GM18499 (cell line): ENCODE results near the gene SLC7A6.
"Not testable (repeated sequence)": the region's sequence is repeated elsewhere in the genome, so short reads cannot be mapped to it uniquely, and the experiment has no call there.

Experiments used
- ATAC-seq: cut with Tn5 transposase; IDR thresholded peaks from one replicate; pipeline ENCODE4 v1.9.1; 2021; ENCODE audit warnings: moderate number of reproducible peaks; ENCODE audit not compliant: insufficient read depth, unreplicated experiment

Gene SLC7A6

DNA sequence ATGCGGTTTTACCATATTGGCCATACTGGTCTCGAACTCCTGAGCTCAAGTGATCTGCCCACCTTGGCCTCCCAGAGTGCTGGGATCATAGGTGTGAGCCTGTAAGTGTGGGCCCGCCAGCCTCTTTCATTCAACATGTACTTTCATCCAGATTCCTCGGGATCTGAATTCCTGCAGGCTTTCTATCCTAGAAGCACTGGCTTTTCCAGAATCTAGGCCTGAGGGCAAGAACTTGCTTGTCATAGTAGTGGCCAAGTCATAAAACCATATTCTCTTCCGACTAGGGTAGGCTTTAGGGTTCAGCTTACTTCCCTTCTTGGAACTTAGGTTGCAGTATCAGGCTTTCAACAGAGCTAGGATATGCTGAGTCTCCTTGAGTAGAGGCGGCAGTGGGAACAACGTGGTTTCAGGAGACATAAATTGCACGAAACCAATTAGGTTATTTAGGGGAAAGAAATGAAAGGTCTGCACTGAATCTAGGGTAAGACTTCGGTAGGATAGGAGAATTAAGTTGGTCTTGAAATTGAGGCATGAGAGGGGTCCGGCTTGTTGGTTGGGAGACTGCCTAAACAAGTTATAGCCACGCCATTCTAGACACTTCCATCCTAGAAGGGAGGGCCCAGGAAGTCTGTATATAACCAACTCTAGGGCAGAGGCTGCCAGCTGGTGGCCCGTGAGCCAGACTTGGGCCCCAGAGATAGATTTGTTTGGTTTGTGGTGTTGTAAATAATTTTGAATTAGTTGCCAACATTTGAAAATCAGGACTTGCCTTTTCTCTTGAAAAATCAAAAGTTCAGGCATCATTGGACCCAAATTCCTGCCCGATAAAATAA, 15.6 kb downstream of the SLC7A6 start:
- no peak for ATAC-seq

DNA sequence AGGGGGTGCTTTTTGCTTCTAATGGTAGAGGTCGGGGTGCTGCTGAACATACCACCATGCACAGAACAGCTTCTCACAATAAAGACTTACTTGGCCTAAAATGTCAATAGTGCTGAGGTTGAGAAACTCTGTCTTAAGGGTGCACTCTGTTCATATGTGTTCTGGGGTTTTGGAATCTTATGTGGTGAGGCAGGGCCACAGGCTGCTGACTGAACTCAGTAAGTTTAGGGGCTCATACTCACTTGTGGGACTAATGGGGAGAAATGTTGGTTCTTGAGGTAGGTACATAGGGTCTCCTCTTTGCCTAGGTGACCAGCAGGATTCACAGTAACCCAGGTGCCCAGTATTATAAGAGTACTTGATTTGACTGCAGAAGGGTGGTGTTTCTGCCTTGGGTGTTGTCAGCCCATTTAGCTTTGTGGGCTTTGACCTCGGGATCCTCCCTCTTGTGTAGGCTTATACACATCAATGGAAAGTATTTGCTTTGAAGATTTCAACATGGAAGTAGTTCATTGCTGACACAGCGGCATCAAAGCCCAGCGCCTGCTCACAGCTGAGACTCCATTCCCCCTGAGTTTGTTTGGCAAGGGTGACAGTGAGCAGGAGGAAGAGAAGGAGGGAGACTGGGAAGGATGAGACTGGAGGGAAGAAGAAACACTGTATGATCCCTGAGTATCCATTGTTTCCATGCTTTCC, 17.2 kb downstream of the SLC7A6 start:
- ATAC-seq = no peak

DNA sequence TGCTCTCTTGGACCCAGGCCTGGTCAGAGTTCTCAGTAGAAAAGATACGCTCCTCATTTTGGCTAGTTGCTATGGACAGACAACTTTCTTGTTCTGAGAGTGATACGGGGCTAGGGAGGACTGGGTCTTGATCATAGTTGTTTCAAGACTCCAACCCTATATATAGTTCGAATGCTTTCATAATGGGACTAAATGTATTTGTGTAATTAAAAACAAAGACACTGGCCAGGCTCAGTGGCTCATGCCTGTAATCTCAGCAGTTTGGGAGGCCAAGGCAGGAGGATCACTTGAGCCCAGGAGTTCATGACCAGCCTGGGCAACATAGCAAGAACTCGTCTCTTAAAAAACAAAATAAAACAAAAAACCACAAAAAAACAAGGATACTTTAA, 17.7 kb downstream of the SLC7A6 start:
- ATAC-seq = no peak

DNA sequence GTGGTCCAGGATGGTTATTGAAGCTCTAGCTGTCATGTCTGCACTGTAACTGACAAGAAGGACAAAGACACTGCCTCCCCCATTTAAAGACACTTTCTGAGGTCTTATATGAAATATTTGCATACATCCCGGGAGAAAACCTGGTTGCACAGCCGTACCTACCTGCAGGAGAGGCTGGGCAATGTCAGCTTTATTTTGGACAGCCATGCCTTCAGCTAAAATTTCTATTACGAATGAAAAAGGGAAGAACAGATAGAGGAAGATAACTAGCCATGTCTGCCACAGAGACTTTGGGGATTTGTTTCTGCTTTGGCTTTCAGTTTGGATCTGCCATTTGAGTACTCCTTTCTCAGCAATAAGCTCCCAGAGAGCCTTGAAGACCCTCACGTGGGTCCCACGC, 19.0 kb downstream of the SLC7A6 start:
- no peak for ATAC-seq

DNA sequence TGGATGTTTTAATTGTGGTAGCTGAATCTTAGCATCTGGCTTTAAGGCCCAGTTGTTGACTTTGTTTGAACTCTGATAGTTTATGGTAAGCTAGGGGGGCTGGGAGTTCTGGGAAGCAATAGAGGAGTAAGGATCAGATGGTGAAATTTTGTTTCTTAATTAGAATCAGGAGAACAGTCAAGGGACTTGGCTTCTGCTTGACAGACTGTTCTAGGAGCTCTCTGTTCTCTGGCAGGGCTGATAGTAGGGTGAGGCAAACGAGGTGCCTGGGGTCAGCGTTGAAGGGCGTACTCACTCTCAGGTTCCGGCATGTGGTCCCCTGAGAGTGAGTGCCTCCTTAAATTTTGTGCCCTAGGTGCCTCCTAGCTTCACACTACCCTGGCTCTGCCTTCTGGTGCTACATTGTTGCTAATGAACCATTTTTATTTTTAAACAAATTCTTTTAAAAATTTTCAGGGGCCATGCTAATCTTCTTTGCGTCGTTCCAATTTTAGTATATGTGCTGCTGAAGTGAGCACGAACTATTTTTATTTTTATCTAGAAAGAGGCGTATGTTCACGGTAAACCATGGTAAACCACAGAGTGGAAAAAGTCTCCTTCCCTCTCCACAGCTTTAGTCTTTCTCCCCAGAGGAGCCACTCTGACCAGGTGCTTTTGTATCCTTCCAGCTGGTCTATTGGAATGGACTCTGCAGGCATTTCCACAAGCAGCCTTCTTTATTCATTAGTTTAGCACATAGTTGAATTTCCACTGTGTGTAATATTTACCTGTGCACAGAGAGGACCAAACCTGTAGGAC, 19.7 kb downstream of the SLC7A6 start:
- ATAC-seq = no peak

DNA sequence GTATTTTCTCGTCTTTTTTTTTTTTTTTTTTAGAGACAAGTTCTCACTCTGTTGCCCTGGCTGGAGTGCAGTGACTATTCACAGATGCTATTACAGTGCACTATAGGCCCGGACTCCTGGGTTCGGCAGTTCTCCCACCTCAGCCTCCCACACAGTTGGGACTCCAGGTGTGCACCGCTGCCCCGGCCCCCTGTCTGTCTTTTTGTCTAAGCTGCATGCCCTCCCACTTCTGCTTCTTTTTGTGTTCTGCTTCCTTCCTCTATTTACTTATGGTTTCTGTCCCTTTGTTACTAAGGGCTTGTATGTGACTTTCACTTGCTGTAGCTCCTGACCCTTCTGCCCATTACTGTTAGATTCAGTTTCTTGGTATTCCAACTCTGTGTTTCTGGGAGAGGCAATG, 20.5 kb downstream of the SLC7A6 start:
- no peak for ATAC-seq

DNA sequence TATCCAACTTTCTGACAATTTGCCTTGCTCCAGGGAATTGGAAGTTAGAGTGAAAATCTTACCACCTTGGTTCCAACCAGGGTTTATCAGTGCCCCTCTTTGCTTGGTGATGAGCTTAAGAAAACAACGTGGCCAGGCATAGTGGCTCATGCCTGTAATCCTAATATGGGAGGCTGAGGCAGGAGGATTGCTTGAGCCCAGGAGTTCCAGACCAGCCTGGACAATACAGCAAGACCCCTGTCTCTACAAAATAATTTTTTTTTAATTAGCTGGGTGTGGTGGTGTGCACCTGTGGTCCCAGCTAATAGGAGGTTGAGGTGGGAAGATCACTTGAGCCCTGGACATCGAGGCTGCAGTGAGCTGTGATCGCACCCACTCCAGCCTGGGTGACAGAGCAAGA, 21.4 kb downstream of the SLC7A6 start:
- no peak for ATAC-seq

DNA sequence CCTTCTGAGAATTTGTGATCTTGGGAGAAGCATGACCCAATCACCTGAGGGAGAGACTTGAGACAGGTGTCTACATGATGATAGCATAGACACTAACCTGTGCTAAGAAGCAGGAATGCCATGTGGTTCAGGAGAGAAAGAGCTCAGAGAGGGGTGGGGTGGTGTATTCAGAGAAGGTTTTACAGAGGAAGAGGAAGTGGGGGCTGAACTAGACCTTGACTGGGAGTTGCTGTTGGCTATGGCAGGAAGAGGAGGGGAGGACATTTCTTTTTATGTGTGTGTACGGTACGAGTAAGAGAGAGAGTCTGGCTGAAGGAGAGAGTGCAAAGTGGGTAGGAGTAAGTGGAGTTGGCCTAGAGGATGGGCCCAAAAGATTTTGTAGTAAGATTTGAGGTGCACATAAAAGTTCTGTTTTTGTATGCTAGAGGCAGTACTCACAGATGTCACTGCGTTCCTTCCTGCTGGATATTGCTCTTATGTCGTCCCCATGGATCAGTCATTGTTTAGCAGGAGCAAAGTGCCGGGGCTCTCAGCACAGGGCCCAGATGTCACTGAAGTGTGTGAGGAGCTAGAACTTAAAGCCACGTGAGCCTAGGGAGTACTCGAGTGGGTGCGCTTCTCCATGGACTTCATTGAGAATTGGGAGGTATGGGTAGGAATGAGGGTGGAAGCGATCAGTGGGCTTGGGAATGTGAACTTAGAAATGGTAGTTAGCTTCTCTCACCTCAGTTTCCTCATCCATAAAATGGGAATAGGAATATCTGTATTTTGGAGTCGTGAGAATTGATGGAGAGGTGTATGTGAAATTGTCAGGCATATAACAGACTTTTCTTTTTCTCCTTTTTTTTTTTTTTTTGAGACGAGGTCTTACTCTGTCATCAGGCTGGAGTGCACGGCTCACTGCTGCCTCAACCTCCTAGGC, 22.1 kb downstream of the SLC7A6 start:
- no peak for ATAC-seq

DNA sequence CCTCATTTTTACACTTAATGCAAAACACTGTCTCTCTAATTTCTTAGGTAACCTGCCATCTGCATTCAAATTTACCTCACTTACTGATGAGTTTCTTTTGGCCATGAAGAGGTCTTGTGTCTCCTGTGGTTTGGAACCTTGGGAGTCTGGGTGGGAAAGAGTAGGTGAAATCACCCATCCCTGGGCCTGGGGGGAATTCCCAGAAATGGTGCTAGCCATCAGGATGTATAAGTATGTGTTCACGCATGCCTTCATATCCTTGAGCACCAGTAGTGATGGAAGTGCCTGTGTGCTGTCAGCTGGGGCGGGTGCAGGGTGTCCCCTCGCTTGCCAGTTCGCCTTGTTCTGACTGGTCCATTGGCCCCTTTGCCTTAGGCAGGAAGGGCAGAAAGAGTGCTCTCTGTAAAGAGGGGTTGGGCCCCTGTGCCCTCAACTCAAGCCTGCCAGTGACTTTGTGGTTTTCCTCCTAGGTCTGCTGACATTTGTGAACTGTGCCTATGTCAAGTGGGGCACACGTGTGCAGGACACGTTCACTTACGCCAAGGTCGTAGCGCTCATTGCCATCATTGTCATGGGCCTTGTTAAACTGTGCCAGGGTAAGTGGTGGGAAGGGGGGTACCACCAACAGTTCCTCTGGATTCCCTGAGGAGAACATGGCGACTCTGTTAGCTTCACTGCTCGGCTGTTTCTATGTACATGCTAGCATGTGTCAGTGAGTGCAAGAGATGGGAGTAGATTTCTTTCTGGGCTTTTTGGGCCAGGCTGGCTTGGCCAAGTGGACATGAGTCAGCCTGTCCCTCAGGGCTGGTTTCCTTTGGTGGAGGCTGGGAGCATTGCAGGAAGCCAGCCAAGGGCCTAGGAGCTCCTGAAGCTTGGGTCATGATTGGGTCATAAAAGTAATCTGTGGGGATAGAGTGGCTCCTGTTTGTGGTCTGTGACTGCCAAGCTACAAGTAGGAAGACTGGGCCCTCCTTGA, 23.2 kb downstream of the SLC7A6 start:
- ATAC-seq = no peak

DNA sequence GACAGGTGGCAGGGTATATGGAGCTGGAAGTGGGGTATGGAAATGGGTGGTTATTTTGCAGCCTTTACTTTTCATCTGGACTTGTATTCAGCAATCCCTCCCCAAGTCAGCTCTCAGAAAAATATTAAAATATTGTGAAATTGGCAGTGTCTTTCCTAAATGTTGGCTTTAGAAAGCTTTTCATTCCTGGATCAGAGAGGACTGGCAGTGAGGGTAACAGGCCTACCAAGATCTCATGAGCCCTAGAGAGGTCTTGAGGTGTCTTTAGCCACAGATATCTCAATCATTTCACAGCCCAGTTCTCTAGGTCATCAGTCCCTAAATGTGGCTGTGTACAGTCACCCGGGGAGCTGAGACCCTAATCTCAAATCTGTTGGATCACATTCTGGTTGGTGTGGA, 23.9 kb downstream of the SLC7A6 start:
- no peak for ATAC-seq

DNA sequence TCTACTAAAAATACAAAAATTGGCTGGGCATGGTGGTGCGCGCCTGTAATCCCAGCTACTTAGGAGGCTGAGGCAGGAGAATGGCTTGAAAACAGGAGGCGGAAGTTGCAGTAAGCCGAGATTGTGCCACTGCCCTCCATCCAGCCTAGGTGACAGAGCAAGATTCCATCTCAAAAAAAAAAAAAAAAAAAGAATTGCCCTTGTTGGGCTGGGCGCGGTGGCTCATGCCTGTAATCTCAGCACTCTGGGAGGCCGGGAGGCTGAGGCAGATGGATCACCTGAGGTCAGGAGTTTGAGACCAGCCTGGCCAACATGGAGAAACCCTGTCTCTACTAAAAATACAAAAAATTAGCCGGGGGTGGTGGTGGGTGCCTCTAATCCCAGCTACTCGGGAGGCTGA, 24.5 kb downstream of the SLC7A6 start:
- not testable (repeated sequence) for ATAC-seq

DNA sequence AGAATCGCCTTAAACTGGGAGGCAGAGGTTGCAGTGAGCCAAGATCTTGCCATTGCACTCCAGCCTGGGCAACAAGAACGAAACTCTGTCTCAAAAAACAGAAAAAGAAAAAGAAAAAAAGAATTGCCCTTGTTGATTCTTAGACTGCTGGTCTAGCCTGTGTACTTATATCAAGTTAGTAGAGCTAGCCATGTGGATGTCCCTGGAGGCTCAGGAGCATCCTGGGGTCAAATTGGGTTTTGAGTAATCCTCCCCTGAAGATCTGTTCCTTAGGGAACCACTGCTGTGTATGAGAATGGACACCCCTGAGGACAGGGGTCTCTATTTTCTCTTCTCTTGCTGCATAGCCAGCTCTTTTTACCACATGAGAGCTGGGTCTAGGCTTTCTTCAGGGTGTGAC, 24.9 kb downstream of the SLC7A6 start:
- ATAC-seq = no peak

DNA sequence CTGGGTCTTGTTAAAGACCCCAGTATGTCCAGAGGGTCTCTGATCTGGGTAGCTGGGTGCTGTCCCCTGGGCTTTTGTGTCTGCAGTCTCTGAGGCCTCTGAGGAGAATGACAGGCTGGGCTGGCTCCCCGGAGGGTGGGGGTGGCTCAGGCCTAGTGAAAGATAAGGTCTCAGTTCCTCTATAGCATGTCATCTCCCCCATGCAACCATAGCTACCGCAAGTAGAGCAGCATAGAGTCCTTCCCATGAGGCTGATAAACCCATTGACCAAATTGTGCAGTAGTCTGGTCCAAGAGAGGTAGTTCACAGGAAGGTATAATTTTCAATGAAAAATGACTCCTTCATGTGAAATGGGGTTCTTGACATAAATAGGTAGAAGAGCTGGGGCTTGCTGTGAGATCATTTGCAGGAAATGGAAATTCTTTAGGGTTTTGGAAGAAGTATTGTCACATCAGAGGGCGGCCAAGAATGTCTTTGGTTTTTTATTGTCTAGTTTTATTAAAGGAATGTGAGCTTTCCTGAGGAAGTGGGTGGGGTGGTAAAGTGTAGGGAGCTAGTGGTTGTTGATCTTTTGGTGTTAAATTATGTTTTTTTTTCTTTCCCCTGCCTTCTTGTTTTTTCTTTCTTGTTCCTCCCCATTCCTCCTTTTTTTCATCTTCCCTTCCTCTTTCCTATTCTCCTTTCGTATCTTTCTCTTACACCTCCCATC, 25.4 kb downstream of the SLC7A6 start:
- peak; percentile 78 for ATAC-seq

DNA sequence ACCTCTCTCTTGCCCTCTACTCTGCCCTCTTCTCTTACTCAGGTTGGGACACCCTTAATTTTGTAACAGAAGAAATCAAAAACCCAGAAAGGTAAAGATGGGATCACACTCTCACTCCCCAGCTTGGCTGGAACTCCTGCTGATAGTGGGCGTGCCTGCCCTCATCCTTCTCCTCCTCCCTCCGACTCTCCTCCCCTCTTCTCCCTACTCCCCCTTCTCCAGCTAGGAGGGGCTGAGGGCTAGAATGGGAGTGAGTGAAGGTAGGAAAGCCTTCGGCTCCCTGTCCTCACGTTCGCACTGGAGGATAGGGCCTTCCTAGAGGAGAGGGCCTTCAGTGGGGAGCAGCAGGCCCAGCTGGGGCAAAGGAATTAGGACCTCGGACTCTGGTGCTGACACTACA, 26.1 kb downstream of the SLC7A6 start:
- ATAC-seq = no peak

DNA sequence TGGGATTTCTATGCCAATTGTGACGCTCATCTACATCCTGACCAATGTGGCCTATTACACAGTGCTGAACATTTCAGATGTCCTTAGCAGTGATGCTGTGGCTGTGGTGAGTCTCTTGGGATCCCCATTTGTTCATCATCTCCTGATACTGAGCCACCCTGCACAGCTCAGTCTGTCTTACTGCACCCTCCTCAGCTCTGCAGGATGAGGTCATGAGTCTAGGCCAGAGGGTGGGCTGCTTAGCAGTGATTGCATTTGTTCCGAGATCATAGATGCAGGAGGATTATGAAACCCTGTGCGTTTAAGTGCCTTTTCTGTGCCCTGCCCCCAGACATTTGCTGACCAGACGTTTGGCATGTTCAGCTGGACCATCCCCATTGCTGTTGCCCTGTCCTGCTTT, 26.9 kb downstream of the SLC7A6 start:
- no peak for ATAC-seq

DNA sequence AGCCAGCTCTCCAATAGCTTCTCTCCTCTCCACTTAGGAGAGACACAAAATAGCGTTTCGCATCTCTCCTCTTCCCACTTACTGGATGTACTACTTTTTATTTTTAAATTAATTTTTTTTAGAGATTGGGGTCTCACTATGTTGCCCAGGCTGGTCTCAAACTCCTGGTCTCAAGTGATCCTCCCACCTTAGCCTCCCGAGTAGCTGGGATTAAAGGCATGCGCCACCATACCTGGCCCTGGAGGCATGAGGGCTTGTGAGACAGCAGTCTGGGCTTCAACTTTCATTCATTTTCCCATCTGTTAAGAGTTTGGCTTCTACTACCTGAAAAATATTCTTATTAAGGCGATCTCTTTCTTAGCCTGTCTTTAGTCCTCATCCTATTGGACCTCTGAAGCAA, 28.1 kb downstream of the SLC7A6 start:
- ATAC-seq = no peak

DNA sequence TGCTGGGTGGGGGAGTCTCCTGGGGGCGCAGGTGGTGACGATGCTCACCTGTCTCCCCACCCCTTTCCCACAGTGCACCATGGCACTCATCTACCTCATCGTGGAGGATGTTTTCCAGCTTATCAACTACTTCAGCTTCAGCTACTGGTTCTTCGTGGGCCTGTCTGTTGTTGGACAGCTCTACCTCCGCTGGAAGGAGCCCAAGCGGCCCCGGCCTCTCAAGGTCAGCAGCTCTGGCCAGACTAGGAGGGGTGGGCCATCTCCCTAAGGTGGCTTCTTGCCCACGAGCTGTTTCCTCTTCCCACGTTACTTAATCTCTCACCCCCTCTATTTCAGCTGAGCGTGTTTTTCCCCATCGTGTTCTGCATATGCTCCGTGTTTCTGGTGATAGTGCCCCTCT, 32.0 kb downstream of the SLC7A6 start:
- ATAC-seq = no peak

DNA sequence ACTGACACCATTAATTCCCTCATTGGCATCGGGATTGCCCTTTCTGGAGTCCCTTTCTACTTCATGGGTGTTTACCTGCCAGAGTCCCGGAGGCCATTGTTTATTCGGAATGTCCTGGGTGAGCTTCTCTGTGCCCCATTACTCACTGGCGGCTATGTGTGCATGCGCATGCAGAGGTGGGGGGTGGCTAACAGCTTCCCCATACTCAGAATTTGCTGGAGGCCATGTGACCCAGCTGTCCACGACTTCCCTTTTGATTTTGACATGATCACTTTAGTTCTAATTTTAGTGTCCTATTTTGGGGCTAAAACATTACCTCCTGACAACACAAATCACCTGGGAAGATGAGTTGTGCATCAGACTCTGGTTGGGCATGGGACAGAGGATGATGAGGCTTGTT, 32.4 kb downstream of the SLC7A6 start:
- ATAC-seq = no peak
